PC-9 (cell line): Measurements from ENCODE around the gene MYPN. TPM values are rescaled to one million over a fixed set of nuclear protein-coding genes. Genes with fewer than 3 reads are reported as not detected.

Experiments used
- BruUV-seq: library from RNA; stranded (reverse); fragments of 400-500 nt; replicated peaks from 2 replicates; lab custom pipeline; 2021; lab: Mats Ljungman, UMichigan
- CTCF ChIA-PET: fragments of 300-600 bp; sonication (Branson Sonifier 250); formaldehyde crosslinking; loops from one replicate; lab custom pipeline; 2022; ENCODE audit warnings: antibody characterized with exemption; lab: Charles Lee
- POLR2A ChIA-PET: fragments of 300-600 bp; sonication (Branson Sonifier 250); formaldehyde crosslinking; loops from one replicate; lab custom pipeline; 2022; ENCODE audit warnings: antibody characterized with exemption; ENCODE audit not compliant: unreplicated experiment; lab: Charles Lee
- DNase-seq, 2 experiments: peaks; one replicate each; pipeline versions ENCODE4 v3.0.0 to v3.0.0-alpha.2; 2015 to 2022; ENCODE audit warnings: mixed read lengths in 1 of 2
- H2AFZ ChIP-seq: fragments of 200-600 bp; sonication (generic); 2 replicates; pipeline ENCODE4 v1.8.1; 2017; ENCODE audit warnings: antibody characterized with exemption
- H3F3A ChIP-seq: fragments of 200-600 bp; sonication (generic); 2 replicates; pipeline ENCODE4 v1.8.1; 2017; ENCODE audit warnings: antibody characterized with exemption, mild to moderate bottlenecking, low read depth; ENCODE audit not compliant: insufficient read depth
- H3K27ac ChIP-seq: fragments of 200-600 bp; sonication (generic); 2 replicates; pipeline ENCODE4 v1.6.1; 2016; ENCODE audit warnings: mixed run types
- H3K27me3 ChIP-seq: fragments of 200-600 bp; sonication (generic); 2 replicates; pipeline ENCODE4 v1.6.1; 2016; ENCODE audit warnings: low read depth, mixed run types; ENCODE audit not compliant: insufficient read depth
- H3K36me3 ChIP-seq: fragments of 200-600 bp; sonication (generic); 2 replicates; pipeline ENCODE4 v1.6.1; 2016; ENCODE audit warnings: low read depth, mixed run types
- H3K4me1 ChIP-seq: fragments of 200-600 bp; sonication (generic); replicated peaks from 2 replicates; pipeline ENCODE4 v1.6.1; 2016; ENCODE audit warnings: mixed run types; ENCODE audit not compliant: insufficient read depth
- H3K4me2 ChIP-seq: fragments of 200-600 bp; sonication (generic); 2 replicates; pipeline ENCODE4 v1.6.1; 2017; ENCODE audit warnings: mixed run types
- H3K4me3 ChIP-seq: fragments of 200-600 bp; sonication (generic); 2 replicates; pipeline ENCODE4 v1.6.1; 2016; ENCODE audit warnings: mixed run types
- H3K79me2 ChIP-seq: fragments of 200-600 bp; sonication (generic); 2 replicates; pipeline ENCODE4 v1.6.1; 2017; ENCODE audit warnings: low read depth, mixed run types
- H3K9me2 ChIP-seq: fragments of 200-600 bp; sonication (generic); 2 replicates; pipeline ENCODE4 v1.8.1; 2017; ENCODE audit warnings: mild to moderate bottlenecking; ENCODE audit not compliant: insufficient read depth
- H3K9me3 ChIP-seq: fragments of 200-600 bp; sonication (generic); 2 replicates; pipeline ENCODE4 v1.8.1; 2016; ENCODE audit warnings: low read depth; ENCODE audit not compliant: insufficient read depth
- H4K20me1 ChIP-seq: fragments of 200-600 bp; sonication (generic); 2 replicates; pipeline ENCODE4 v1.8.1; 2017; ENCODE audit not compliant: insufficient read depth
- CTCF ChIP-seq: fragments of 200-600 bp; sonication (generic); conservative IDR thresholded peaks from 2 replicates; pipeline ENCODE4 v1.6.1; 2017; ENCODE audit warnings: mixed run types, antibody characterized with exemption, mild to moderate bottlenecking, moderate library complexity
- EZH2 ChIP-seq: fragments of 200-600 bp; sonication (generic); IDR thresholded peaks from 2 replicates; pipeline ENCODE4 v1.8.0; 2017; ENCODE audit warnings: antibody characterized with exemption, low read depth
- intact Hi-C: fragments of 100-400 bp; cut with micrococcal nuclease; formaldehyde crosslinking; loops from one replicate; pipeline ENCODE4 v1.10.0; 2022; ENCODE audit not compliant: unreplicated experiment
- total RNA-seq: library from RNA; stranded (reverse); gene quantifications from 2 replicates; pipeline ENCODE4 v1.2.3, GENCODE V29; 2021

MYPN gene
- total RNA-seq, 1 experiment from 2014 or later = 3.9 TPM

DNA sequence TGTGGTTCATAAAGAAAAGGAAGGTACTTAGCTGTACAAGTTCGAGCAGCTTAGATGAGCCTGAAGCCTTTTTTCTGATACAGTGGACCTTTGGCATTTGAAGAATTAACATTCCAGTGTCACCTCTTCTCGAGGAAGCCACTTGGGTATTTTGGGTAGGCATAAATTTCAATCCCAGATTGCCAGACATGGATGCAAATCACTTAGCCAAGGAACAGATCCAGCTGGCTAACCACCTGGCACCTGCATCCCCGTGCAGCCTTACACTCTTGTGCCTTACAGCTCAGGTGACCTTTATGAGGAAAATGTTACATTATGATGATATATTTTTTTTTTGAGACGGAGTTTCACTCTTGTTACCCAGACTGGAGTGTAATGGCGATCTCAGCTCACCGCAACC lies 138.6 kb downstream of the MYPN start:
- H3K27ac ChIP-seq = no peak overlapping the region
- no peaks in the 10 kb centered on the region for H3K79me2 ChIP-seq
- H3K36me3 ChIP-seq = no peaks in the 10 kb centered on the region
- no peak overlapping the region for H3K4me3 ChIP-seq
- intact Hi-C loops = no loop called here
- H3K27me3 ChIP-seq = no peaks in the 10 kb centered on the region
- no peaks in the 10 kb centered on the region for H3K4me1 ChIP-seq
- no peak overlapping the region for H3K4me2 ChIP-seq
- no TSS peak for BruUV-seq
- POLR2A ChIA-PET = no interaction called here
- no peaks in the 10 kb centered on the region for H3F3A ChIP-seq
- H4K20me1 ChIP-seq = no peaks in the 10 kb centered on the region
- H2AFZ ChIP-seq = no peak overlapping the region
- TF ChIP-seq EZH2 (no peak), CTCF (no peak)
- DNase-seq = no peak
- CTCF ChIA-PET = no interaction called here
- no peaks in the 10 kb centered on the region for H3K9me3 ChIP-seq
- no peaks in the 10 kb centered on the region for H3K9me2 ChIP-seq

- Histone ChIP-seq H4K20me1 (no peaks in the 10 kb centered on the region), H3K27ac (no peak overlapping the region), H3K9me2 (no peaks in the 10 kb centered on the region), H3K4me1 (no peaks in the 10 kb centered on the region), H3K4me3 (no peak overlapping the region), H3K36me3 (no peaks in the 10 kb centered on the region), H3K4me2 (no peak overlapping the region), H2AFZ (no peak overlapping the region), H3K79me2 (no peaks in the 10 kb centered on the region), H3F3A (no peaks in the 10 kb centered on the region), H3K27me3 (no peaks in the 10 kb centered on the region), H3K9me3 (no peaks in the 10 kb centered on the region)
- intact Hi-C loops = no loop called here
- TF ChIP-seq EZH2 (no peak), CTCF (no peak)
- BruUV-seq = no TSS peak
- ChIA-PET CTCF (no interaction called here), POLR2A (no interaction called here)
- DNase-seq = no peak
Measured at GRCh38 chr10:68249297-68249696, 140.0 kb downstream of the MYPN start.

- TF ChIP-seq CTCF (no peak), EZH2 (no peak)
- Histone ChIP-seq H3K9me3 (no peaks in the 10 kb centered on the region), H3K27me3 (no peaks in the 10 kb centered on the region), H3F3A (no peaks in the 10 kb centered on the region), H3K27ac (no peak overlapping the region), H3K4me3 (no peak overlapping the region), H3K4me2 (no peak overlapping the region), H4K20me1 (no peaks in the 10 kb centered on the region), H3K79me2 (no peaks in the 10 kb centered on the region), H3K4me1 (no peaks in the 10 kb centered on the region), H3K36me3 (no peaks in the 10 kb centered on the region), H3K9me2 (no peaks in the 10 kb centered on the region), H2AFZ (no peak overlapping the region)
- CTCF ChIA-PET = no interaction called here
- POLR2A ChIA-PET = interaction anchor here (0.7 kb wide), 1 partner anchor 20 kb away, joined by 4 read pairs; no protein-coding TSS in a partner anchor
- no TSS peak for BruUV-seq
- intact Hi-C loops = no loop called here
- DNase-seq = no peak
Measured at GRCh38 chr10:68251151-68251550, 141.9 kb downstream of the MYPN start.
